H9 (cell line): ENCODE data around the gene HUWE1. TPM values are rescaled to one million over a fixed set of nuclear protein-coding genes. Genes with fewer than 3 reads are reported as not detected.

Source experiments
- DNase-seq: peaks from one replicate; pipeline ENCODE4 v3.0.0-alpha.2; 2017
- H2AFZ ChIP-seq: one replicate; pipeline ENCODE4 v1.6.1; 2013; ENCODE audit warnings: mild to moderate bottlenecking, low read length, control low read depth, moderate library complexity
- H2AK5ac ChIP-seq: 2 replicates; pipeline ENCODE4 v1.6.1; 2013; ENCODE audit warnings: low read length, control low read depth, mixed read lengths; ENCODE audit not compliant: insufficient read length
- H2BK120ac ChIP-seq: one replicate; pipeline ENCODE4 v1.6.1; 2013; ENCODE audit warnings: low read depth, mild to moderate bottlenecking, low read length, control low read depth, inconsistent platforms; ENCODE audit not compliant: poor library complexity, severe bottlenecking
- H2BK12ac ChIP-seq: 2 replicates; pipeline ENCODE4 v1.6.1; 2013; ENCODE audit warnings: low read length, control low read depth, mixed read lengths, low read depth; ENCODE audit not compliant: insufficient read length
- H2BK15ac ChIP-seq: 2 replicates; pipeline ENCODE4 v1.6.1; 2013; ENCODE audit warnings: low read depth, low read length, control low read depth
- H2BK20ac ChIP-seq: one replicate; pipeline ENCODE4 v1.6.1; 2013; ENCODE audit warnings: low read depth, mild to moderate bottlenecking, low read length, control low read depth, inconsistent platforms; ENCODE audit not compliant: poor library complexity, severe bottlenecking
- H2BK5ac ChIP-seq: 2 replicates; pipeline ENCODE4 v1.6.1; 2013; ENCODE audit warnings: low read length, control low read depth, mixed read lengths; ENCODE audit not compliant: insufficient read length
- H3K14ac ChIP-seq: 2 replicates; pipeline ENCODE4 v1.6.1; 2013; ENCODE audit warnings: low read length, control low read depth; ENCODE audit not compliant: insufficient read depth
- H3K18ac ChIP-seq: 2 replicates; pipeline ENCODE4 v1.6.1; 2013; ENCODE audit warnings: low read depth, mild to moderate bottlenecking, mixed read lengths, low read length, control low read depth; ENCODE audit not compliant: insufficient read length
- H3K23ac ChIP-seq: 2 replicates; pipeline ENCODE4 v1.6.1; 2013; ENCODE audit warnings: low read length, control low read depth, mixed read lengths, low read depth; ENCODE audit not compliant: insufficient read length
- H3K23me2 ChIP-seq: 2 replicates; pipeline ENCODE4 v1.6.1; 2013; ENCODE audit warnings: low read depth, mild to moderate bottlenecking, mixed read lengths, low read length, control low read depth; ENCODE audit not compliant: insufficient read length, poor library complexity, severe bottlenecking
- H3K27ac ChIP-seq: 2 replicates; pipeline ENCODE4 v1.5.1; 2013; ENCODE audit warnings: low read length, control low read depth, mixed read lengths, low read depth; ENCODE audit not compliant: insufficient read length
- H3K27me3 ChIP-seq: 2 replicates; pipeline ENCODE4 v1.6.1; 2013; ENCODE audit warnings: low read length, control low read depth, inconsistent platforms; ENCODE audit not compliant: insufficient read depth
- H3K4ac ChIP-seq: 2 replicates; pipeline ENCODE4 v1.6.1; 2013; ENCODE audit warnings: low read depth, mild to moderate bottlenecking, control low read depth, inconsistent platforms, low read length, moderate library complexity
- H3K4me1 ChIP-seq: 2 replicates; pipeline ENCODE4 v1.6.1; 2013; ENCODE audit warnings: low read length, control low read depth, inconsistent platforms; ENCODE audit not compliant: insufficient read depth
- H3K4me2 ChIP-seq: 2 replicates; pipeline ENCODE4 v1.6.1; 2013; ENCODE audit warnings: low read length, control low read depth, mixed read lengths; ENCODE audit not compliant: insufficient read length, insufficient read depth
- H3K56ac ChIP-seq: 2 replicates; pipeline ENCODE4 v1.6.1; 2013; ENCODE audit warnings: low read depth, mild to moderate bottlenecking, mixed read lengths, low read length, control low read depth; ENCODE audit not compliant: insufficient read length
- H3K79me1 ChIP-seq: 2 replicates; pipeline ENCODE4 v1.6.1; 2013; ENCODE audit warnings: low read depth, mild to moderate bottlenecking, moderate library complexity, low read length, control low read depth, inconsistent platforms; ENCODE audit not compliant: insufficient read depth, poor library complexity, severe bottlenecking
- H3K79me2 ChIP-seq: 2 replicates; pipeline ENCODE4 v1.6.1; 2013; ENCODE audit warnings: low read length, control low read depth, inconsistent platforms; ENCODE audit not compliant: insufficient read depth
- H3K9ac ChIP-seq: 2 replicates; pipeline ENCODE4 v1.6.1; 2013; ENCODE audit warnings: low read length, control low read depth, mixed read lengths; ENCODE audit not compliant: insufficient read length; ENCODE audit errors: extremely low read depth
- H3K9me3 ChIP-seq: one replicate; pipeline ENCODE4 v1.6.1; 2013; ENCODE audit warnings: low read depth, low read length, inconsistent platforms; ENCODE audit not compliant: control insufficient read depth
- H3T11ph ChIP-seq: one replicate; pipeline ENCODE4 v1.6.1; 2013; ENCODE audit warnings: mild to moderate bottlenecking, low read length, control low read depth, inconsistent platforms
- H4K20me1 ChIP-seq: one replicate; pipeline ENCODE4 v1.6.1; 2013; ENCODE audit not compliant: control insufficient read depth, insufficient read length, insufficient read depth
- H4K5ac ChIP-seq: 2 replicates; pipeline ENCODE4 v1.6.1; 2013; ENCODE audit warnings: low read depth, mild to moderate bottlenecking, mixed read lengths, low read length, control low read depth; ENCODE audit not compliant: insufficient read length
- H4K8ac ChIP-seq: replicated peaks from 2 replicates; pipeline ENCODE4 v1.6.1; 2013; ENCODE audit warnings: low read length, control low read depth, mixed read lengths, low read depth; ENCODE audit not compliant: insufficient read length
- H4K91ac ChIP-seq: 2 replicates; pipeline ENCODE4 v1.6.1; 2013; ENCODE audit warnings: low read depth, mild to moderate bottlenecking, moderate library complexity, mixed read lengths, low read length, control low read depth; ENCODE audit not compliant: insufficient read length
- H3K27ac Mint-ChIP-seq, 3 experiments: 2 replicates in 2 of 3; 3 replicates in 1 of 3; pipeline ENCODE4 v1.8.0; 2020 to 2021; ENCODE audit warnings: mixed read lengths in 3 of 3, mild to moderate bottlenecking in 1 of 3, moderate library complexity in 1 of 3
- H3K27me3 Mint-ChIP-seq: 2 replicates; pipeline ENCODE4 v1.8.0; 2021; ENCODE audit warnings: low read depth, mild to moderate bottlenecking, moderate library complexity, mixed read lengths
- H3K36me3 Mint-ChIP-seq, 3 experiments: 2 replicates in 2 of 3; 3 replicates in 1 of 3; pipeline ENCODE4 v1.8.0; 2020 to 2021; ENCODE audit warnings: low read depth in 3 of 3, mixed read lengths in 3 of 3; ENCODE audit not compliant: insufficient read depth in 1 of 3
- H3K4me1 Mint-ChIP-seq, 2 experiments: 2 replicates each; pipeline ENCODE4 v1.8.0; 2020; ENCODE audit warnings: mixed read lengths in 2 of 2
- H3K4me3 Mint-ChIP-seq, 2 experiments: 2 replicates in 1 of 2; 3 replicates in 1 of 2; pipeline ENCODE4 v1.8.0; 2020 to 2021; ENCODE audit warnings: mild to moderate bottlenecking in 2 of 2, mixed read lengths in 2 of 2, moderate library complexity in 1 of 2
- H3K9me3 Mint-ChIP-seq, 2 experiments: 2 replicates in 1 of 2; 3 replicates in 1 of 2; pipeline ENCODE4 v1.8.0; 2020; ENCODE audit warnings: mild to moderate bottlenecking in 2 of 2, mixed read lengths in 2 of 2, moderate library complexity in 1 of 2
- CTCF ChIP-seq: fragments of 200-600 bp; sonication (generic); conservative IDR thresholded peaks from 3 replicates; pipeline ENCODE4 v1.8.0; 2021; ENCODE audit warnings: antibody characterized with exemption, mild to moderate bottlenecking
- WGBS: extraction: QIAGEN DNeasy Blood & Tissue Kit; methylation state at CpG from one replicate; pipeline ENCODE4 v1.1.7; 2013; ENCODE audit warnings: missing lambda C conversion rate, low lambda C conversion rate, mixed read lengths; ENCODE audit not compliant: insufficient read length; ENCODE audit errors: extremely low coverage; 5-methylcytosine and 5-hydroxymethylcytosine counted together
- total RNA-seq: library from RNA; stranded (reverse); gene quantifications from 2 replicates; pipeline ENCODE4 v1.2.1, GENCODE V29; 2021

Gene HUWE1
- total RNA-seq, 1 experiment from 2014 or later: 230 TPM

- no peaks in the 10 kb centered on the region; a peak in 2 of 7 replicates for H3K36me3 Mint-ChIP-seq
- no peak overlapping the region for H3K14ac ChIP-seq
- no peak overlapping the region for H3K18ac ChIP-seq
- H3K79me2 ChIP-seq: no peaks in the 10 kb centered on the region
- H3K4me3 Mint-ChIP-seq: no peak overlapping the region
- H2BK20ac ChIP-seq: no peak overlapping the region
- peaks cover 42% of the 10 kb centered on the region for H3K9me3 ChIP-seq
- no peaks in the 10 kb centered on the region for H4K20me1 ChIP-seq
- H3K27ac ChIP-seq: no peak overlapping the region
- peaks cover 69 to 72% of the 10 kb centered on the region in 2 experiments for H3K9me3 Mint-ChIP-seq
- no peak overlapping the region for H3K9ac ChIP-seq
- no peak overlapping the region for H2AFZ ChIP-seq
- H2BK5ac ChIP-seq: no peak overlapping the region
- H3K4me1 ChIP-seq: no peaks in the 10 kb centered on the region
- H3K56ac ChIP-seq: no peak overlapping the region
- H3T11ph ChIP-seq: no peak overlapping the region
- no peak overlapping the region for H3K23ac ChIP-seq
- no peak overlapping the region for H4K8ac ChIP-seq
- H3K27me3 ChIP-seq: no peaks in the 10 kb centered on the region
- no CpG with 5 or more reads among the region's 6 CpGs for WGBS
- H2BK12ac ChIP-seq: no peak overlapping the region
- no peak overlapping the region for H3K4ac ChIP-seq
- H3K4me1 Mint-ChIP-seq: peaks cover 9 to 11% of the 10 kb centered on the region in 2 experiments
- no peak overlapping the region for H2BK120ac ChIP-seq
- no peaks in the 10 kb centered on the region for H3K27me3 Mint-ChIP-seq
- peak overlapping the region in 1 of 3 experiments; percentile 62; a peak in 1 of 7 replicates for H3K27ac Mint-ChIP-seq
- no peak for DNase-seq
- no peaks in the 10 kb centered on the region for H3K23me2 ChIP-seq
- H4K91ac ChIP-seq: no peak overlapping the region
- no peak overlapping the region for H2BK15ac ChIP-seq
- no peak overlapping the region for H3K4me2 ChIP-seq
- H2AK5ac ChIP-seq: no peak overlapping the region
- H4K5ac ChIP-seq: no peak overlapping the region
- TF ChIP-seq CTCF: no peak
- H3K79me1 ChIP-seq: no peaks in the 10 kb centered on the region
These were observed 24.9 kb upstream of the HUWE1 start for GRCh38 chrX:53711436-53711835.
